Measurements from ENCODE around the gene TPM4. TPM values are rescaled to one million over a fixed set of nuclear protein-coding genes. Genes with fewer than 3 reads are reported as not detected.

The TPM4 gene
- total and polyA plus RNA-seq, 2 of the 13 experiments (the other 11 are each of a cell fraction or from before 2014, with no cell fraction given): 180 to 188 TPM

DNA sequence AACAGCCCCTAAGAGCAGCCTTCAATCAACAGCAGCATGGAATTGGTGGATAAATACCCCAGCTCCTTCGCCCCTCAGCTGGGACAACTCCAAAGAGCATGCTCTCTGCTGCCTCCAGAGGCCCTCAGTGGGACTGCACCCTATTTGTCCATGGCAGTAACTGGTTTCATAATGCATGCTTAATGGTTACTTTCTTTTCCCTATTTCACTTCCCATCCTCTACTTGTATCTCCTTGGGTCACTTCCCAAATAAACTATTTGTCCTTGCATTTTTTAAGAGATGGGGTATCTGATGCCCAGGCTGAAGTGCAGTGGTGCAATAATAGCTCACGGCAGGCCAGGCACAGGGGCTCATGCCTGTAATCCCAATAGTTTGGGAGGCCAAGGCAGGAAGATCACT is 13.5 kb upstream of the TPM4 start (continued):
- TF ChIP-seq, protein P1, sequence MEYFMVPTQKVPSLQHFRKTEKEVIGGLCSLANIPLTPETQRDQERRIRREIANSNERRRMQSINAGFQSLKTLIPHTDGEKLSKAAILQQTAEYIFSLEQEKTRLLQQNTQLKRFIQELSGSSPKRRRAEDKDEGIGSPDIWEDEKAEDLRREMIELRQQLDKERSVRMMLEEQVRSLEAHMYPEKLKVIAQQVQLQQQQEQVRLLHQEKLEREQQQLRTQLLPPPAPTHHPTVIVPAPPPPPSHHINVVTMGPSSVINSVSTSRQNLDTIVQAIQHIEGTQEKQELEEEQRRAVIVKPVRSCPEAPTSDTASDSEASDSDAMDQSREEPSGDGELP (IDR thresholded peaks at IDR 0.05; ENCODE audit: borderline replicate concordance, low read depth): peak; percentile 57; the same call in 1 of the 2 replicates

DNA sequence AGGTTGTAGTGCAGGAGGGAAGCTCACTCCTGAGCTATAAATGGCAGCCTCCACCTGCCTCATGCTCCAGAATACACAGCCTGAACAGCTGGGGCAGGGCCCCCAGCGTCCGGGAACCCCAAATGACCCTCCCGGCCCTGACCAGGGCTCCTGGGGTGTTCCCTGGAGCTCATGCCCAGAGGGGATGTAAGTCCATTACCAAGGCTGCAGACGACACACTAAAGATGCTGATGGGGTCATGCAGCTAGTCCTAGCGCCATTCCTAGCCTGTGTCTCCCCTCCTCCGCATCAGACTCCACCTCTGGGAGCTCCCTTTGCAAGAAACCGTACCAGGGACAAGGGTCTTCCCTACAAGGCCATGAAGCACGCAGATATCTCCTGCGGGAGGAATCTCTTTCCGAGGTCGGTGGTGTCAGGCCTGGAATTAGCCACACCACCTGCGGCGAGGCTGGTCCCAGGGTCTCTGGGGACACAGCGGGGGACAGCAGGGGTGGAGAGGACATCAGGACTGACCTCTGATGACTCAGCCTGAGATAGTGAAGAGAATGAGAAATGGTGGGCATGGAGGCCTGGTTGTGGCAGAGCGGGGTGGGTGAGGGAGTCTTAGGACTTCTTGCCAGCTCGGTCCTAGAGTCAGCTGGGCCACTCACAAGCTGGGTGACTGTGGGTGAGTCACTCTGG is 11.9 kb upstream of the TPM4 start:
- in situ Hi-C loops (cut with HindIII; ENCODE audit: extremely low pct_ligation_motif_present, low pct_unique_long_range_greater_than_20kb) (no loop called here), intact Hi-C loops (cut with micrococcal nuclease; ENCODE audit: unreplicated experiment) (no loop called here)
- Histone ChIP-seq H3K36me3 (replicated peaks in 1 of 2; ENCODE audit: control insufficient read depth in 1 of 2, insufficient read depth in 2 of 2, low read length in 2 of 2) (no peaks in the 10 kb centered on the region), H3K79me2 (ENCODE audit: insufficient read depth, low read length) (no peaks in the 10 kb centered on the region), H3K27ac (ENCODE audit: extremely low read length, insufficient read depth, low read length) (no peak overlapping the region), H3K27me3 (ENCODE audit: control insufficient read depth in 1 of 2, insufficient read depth in 2 of 2, low read length in 2 of 2) (no peaks in the 10 kb centered on the region), H3K4me3 (replicated peaks in 1 of 3; ENCODE audit: insufficient read depth in 1 of 3, low read depth in 2 of 3, low read length in 3 of 3) (peak overlapping the region in 1 of 3 experiments; percentile 46; a peak in 2 of 6 replicates), H3K9ac (ENCODE audit: insufficient read depth, low read depth, low read length) (peak overlapping the region; percentile 27; the same call in 1 of the 2 replicates), H3K4me1 (ENCODE audit: insufficient read depth, low read length) (peaks cover 28% of the 10 kb centered on the region), H3K4me2 (ENCODE audit: low read depth, low read length) (peak overlapping the region; percentile 62), H2AFZ (ENCODE audit: low read length) (no peak overlapping the region), H4K20me1 (ENCODE audit: insufficient read depth, low read length) (no peaks in the 10 kb centered on the region), H3K9me3 (ENCODE audit: low read length) (no peaks in the 10 kb centered on the region; the same call in 1 of the 2 replicates)
- ChIA-PET CTCF (ENCODE audit: low intra/inter-chr PET ratio, low total read pairs) (interaction anchor here (3.5 kb wide), 1 partner anchor 118 kb away, joined by 21 read pairs; no protein-coding TSS in a partner anchor), POLR2A (interaction anchor here (0.5 to 2.3 kb wide), 5 partner anchors 11 to 121 kb away, joined by 3 to 6 read pairs (median 4); partner anchors contain the start of genes FAM32A, RAB8A and TPM4)
- TF ChIP-seq GABPB1 (CRISPR knock-in tag; IDR thresholded peaks at IDR 0.05) (0 out of 2 replicates have a peak, but pooled peaks have one; percentile 18), ZNF224 (CRISPR knock-in tag; IDR thresholded peaks at IDR 0.05) (no peak), ZNF768 (CRISPR knock-in tag; IDR thresholded peaks at IDR 0.05) (peak; percentile 30; the same call in 1 of the 2 replicates), FOSL2 (CRISPR knock-in tag; IDR thresholded peaks at IDR 0.05) (peak; percentile 59), DNMT3B (CRISPR knock-in tag; conservative IDR thresholded peaks at IDR 0.05) (no peak), ZNF383 (CRISPR knock-in tag; IDR thresholded peaks at IDR 0.05; ENCODE audit: borderline replicate concordance) (no peak)
- TF ChIP-seq, protein P2, sequence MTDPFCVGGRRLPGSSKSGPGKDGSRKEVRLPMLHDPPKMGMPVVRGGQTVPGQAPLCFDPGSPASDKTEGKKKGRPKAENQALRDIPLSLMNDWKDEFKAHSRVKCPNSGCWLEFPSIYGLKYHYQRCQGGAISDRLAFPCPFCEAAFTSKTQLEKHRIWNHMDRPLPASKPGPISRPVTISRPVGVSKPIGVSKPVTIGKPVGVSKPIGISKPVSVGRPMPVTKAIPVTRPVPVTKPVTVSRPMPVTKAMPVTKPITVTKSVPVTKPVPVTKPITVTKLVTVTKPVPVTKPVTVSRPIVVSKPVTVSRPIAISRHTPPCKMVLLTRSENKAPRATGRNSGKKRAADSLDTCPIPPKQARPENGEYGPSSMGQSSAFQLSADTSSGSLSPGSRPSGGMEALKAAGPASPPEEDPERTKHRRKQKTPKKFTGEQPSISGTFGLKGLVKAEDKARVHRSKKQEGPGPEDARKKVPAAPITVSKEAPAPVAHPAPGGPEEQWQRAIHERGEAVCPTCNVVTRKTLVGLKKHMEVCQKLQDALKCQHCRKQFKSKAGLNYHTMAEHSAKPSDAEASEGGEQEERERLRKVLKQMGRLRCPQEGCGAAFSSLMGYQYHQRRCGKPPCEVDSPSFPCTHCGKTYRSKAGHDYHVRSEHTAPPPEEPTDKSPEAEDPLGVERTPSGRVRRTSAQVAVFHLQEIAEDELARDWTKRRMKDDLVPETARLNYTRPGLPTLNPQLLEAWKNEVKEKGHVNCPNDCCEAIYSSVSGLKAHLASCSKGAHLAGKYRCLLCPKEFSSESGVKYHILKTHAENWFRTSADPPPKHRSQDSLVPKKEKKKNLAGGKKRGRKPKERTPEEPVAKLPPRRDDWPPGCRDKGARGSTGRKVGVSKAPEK (CRISPR knock-in tag; IDR thresholded peaks at IDR 0.05; ENCODE audit: borderline replicate concordance): no peak
- DNase-seq (ENCODE audit: low spot score) (no peak), ATAC-seq (no peak), FAIRE-seq (no peak)
- BruUV-seq (replicated peaks): no TSS peak
- 23% methylated on average over 8 of the region's 16 CpGs for WGBS (ENCODE audit: low lambda C conversion rate)

Measured in HepG2 (cell line).